GM19395 (cell line): ENCODE results near the gene IDNK.

Experiments used
- ATAC-seq: cut with Tn5 transposase; IDR thresholded peaks from one replicate; pipeline ENCODE4 v1.9.1; 2021; ENCODE audit warnings: mild to moderate bottlenecking, moderate library complexity; ENCODE audit not compliant: unreplicated experiment

IDNK gene

DNA sequence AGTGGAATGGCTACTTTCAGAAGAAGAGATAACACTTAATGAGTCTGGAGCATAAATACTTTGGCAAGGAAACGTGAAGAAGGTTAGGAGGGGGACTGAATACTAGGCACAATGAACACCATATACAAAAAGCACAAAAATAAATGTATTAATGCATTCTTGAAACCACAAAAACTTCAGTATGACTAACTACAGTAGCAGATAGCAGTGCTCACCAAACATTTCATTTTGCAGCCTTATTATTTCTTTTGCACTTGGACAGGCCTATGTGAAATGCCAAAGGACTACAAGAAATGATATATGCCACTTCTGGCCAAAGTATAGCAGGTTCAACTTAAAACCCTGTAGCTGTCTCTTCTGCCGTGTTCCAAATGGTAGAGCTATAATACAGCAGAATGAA is 58.5 kb downstream of the IDNK start:
- ATAC-seq = no peak

DNA sequence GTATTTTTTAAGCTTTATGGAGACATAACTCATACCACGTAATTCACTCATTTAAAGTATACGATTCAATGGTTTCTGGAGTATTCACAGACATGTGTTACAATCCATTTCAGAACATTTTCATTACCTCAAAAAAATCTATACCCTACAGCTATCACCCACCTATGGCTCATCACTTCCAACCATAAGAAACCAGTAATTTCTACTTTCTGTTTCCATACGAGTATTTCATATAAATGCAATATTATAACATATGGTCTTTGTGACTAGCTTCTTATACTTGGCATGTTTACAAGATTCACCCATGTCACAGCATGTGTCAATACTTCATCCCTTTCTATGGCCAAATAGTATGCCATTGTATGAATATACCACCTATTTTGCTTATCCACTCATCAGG is 66.0 kb downstream of the IDNK start:
- ATAC-seq = no peak

DNA sequence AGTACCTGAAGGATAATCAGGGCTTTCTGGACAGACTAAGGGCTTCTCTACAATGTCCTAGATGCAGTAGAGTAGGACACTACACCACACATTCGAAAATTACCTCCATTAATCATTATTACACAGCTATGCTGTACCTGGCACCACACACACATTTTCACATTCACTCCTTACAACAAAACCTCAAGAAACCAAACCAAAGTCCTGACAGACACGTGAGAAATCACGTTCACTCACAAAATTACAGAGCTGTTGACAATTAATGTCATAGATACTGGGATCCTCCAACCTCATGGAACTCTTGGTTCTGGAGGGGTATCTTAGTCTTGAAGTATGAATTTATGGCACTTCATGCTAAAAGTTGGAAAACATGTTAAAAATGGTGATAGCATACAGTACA is 68.5 kb downstream of the IDNK start:
- no peak for ATAC-seq
